ENCODE data around the gene B3GALNT2. TPM values are rescaled to one million over a fixed set of nuclear protein-coding genes. Genes with fewer than 3 reads are reported as not detected.

The B3GALNT2 gene
- total RNA-seq, 4 donors from 2014 or later, result 17.5 to 30.4 (median 23.2) TPM

GRCh38 chr1:235401251-235401650, 103.0 kb downstream of the B3GALNT2 start:
- ATAC-seq (ENCODE audit: low FRiP score), result no peak
- TF ChIP-seq CTCF (IDR thresholded peaks at IDR 0.05), result no peak
- no peak for DNase-seq (ENCODE audit: low spot score)

Small RNA genes lying within 50 kb of the gene (small RNA-seq; reads per million reads assigned to genes)
- gene MTCO3P46 (not detected), gene MTND4LP21 (not detected), gene RPS21P1 (not detected)

Other genes with a start within 250 kb of the B3GALNT2 start
- 10 to 100 TPM; 29.0 to 54.5 (median 37.4) TPM for gene ARID4B, start 176.3 kb downstream of the B3GALNT2 start, total RNA-seq
- gene GGPS1, start 175.9 kb downstream of the B3GALNT2 start, total RNA-seq, result 10 to 100 TPM; 15.4 to 26.2 (median 17.8) TPM
- gene TBCE, start 137.0 kb downstream of the B3GALNT2 start, total RNA-seq, result 10 to 100 TPM; 10.9 to 27.3 (median 19.2) TPM
- gene GNG4, start 145.3 kb upstream of the B3GALNT2 start, total RNA-seq, result 1 to 10 TPM in 1 of 4 donors, under 1 TPM in 2, not detected in 1; 0.56 to 1.2 (median 0.93) TPM